Eye (tissue), 1 donor: ENCODE measurements around the gene FKBP11.
A peak's percentile ranks its signal among the peaks of the same experiment; 100 is the strongest.
"Not testable (repeated sequence)": the region's sequence is repeated elsewhere in the genome, so short reads cannot be mapped to it uniquely, and the experiment has no call there.

ENCODE experiments used
- DNase-seq: peaks from one replicate; pipeline ENCODE4 v3.0.0-alpha.2; 2015

The FKBP11 gene

GRCh38 chr12:48954841-48955501 is 29.7 kb upstream of the FKBP11 start:
- no peak for DNase-seq

- no peak for DNase-seq
Observed at GRCh38 chr12:48954061-48954460, 28.8 kb upstream of the FKBP11 start.

GRCh38 chr12:48952691-48953090 is 27.4 kb upstream of the FKBP11 start:
- no peak for DNase-seq

DNA sequence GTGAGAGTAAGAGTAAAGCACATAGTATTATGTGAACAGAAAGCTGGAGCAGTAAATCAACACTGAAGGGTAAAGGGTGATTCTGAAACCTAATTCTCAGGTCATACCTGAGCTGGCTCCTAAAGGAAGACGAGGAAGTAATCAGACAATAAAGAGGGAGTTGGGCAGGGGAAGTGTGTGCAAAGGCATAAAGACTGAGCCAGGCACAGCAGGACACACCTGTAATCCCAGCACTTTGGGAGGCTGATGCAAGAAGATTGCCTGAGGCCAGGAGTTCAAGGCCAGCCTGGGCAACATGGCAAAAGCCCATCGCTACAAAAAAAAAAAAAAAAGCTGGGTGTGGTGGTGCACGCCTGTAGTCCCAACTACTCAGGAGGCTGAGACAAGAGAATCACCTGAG is 22.4 kb upstream of the FKBP11 start:
- DNase-seq, result no peak

DNA sequence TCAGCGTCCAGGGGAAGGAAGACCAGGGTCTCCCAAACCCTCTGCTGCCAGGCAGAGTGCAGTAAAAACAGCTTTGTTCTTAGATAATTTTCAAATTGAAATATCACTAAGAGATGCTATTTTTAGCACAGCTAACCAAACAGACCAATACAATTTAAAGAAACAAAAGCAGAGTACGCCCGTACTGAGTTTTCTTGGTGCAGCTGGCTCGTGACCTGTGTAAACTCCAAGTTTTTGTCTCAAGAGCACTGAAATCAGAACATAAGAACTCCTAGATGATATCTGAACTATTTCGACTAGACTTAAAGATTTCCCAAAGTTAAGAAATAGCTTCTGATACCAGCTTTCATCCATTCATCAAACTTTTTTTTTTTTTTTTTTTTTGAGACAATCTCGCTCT is 21.7 kb upstream of the FKBP11 start:
- no peak for DNase-seq

DNA sequence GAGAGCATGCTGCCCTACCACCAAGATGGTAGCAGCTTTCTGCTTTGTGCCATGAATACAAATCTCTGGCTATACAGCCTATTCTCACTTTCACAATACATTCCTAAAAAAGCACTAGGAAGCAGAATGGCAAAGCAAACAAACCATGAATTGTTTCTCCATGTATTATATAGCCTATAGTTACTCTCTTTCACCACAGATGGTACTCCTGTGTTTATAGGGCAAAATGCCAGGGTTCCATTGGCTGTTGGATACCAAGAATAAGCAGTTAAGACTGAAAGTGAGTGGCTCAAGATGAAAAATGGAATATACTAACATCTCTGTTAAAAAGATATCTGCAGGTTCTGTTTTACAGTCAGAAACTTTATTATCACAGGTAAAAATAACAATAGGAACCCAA is 20.9 kb upstream of the FKBP11 start:
- no peak for DNase-seq

DNA sequence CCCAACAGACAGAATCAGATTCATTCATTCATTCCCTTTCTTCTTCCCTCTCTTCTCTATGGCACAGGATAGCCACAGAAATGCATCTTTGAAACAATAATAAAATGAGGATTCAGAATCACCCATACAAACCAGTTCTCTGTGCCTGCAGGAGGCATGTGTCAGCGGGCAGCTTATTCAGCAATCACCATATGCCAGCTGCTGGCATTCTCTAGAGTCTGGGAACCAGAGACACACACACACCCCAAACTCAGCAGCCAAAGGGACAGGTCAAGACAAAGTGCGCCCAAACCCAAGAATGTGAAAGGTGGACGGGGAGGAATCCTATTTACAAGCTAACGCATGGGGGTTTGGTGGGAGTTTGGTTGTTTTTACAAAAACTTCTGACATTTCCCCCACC is 17.9 kb upstream of the FKBP11 start:
- DNase-seq, result no peak

DNA sequence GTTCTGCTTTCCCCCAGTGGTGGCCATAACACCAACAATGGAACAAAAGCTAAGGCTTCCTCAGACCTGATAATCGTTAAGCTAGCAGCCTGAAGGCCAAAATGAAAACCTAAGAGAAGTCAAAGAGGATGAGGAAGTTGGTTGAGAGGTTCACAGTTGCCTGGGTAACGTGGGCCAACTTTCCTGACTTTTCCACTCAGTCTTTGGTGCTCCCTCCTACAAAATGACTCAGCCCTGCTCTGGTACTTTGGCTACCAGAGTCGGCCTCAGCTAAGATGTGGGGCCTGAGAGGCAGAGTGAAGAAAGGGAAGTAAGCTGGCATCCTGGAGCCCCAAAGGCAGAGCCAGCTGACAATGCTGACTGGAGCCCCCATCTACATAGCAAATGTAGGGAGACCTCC is 14.9 kb upstream of the FKBP11 start:
- no peak for DNase-seq

GRCh38 chr12:48938805-48939204 is 13.5 kb upstream of the FKBP11 start:
- no peak for DNase-seq

GRCh38 chr12:48937170-48937569 is 11.9 kb upstream of the FKBP11 start:
- no peak for DNase-seq

- DNase-seq, result peak; percentile 90
Observed at GRCh38 chr12:48936379-48936979, 11.2 kb upstream of the FKBP11 start.

GRCh38 chr12:48934312-48934706 is 9.0 kb upstream of the FKBP11 start:
- DNase-seq, result no peak

- no peak for DNase-seq
Observed at GRCh38 chr12:48933664-48934311, 8.5 kb upstream of the FKBP11 start.

GRCh38 chr12:48932878-48933277 is 7.6 kb upstream of the FKBP11 start:
- no peak for DNase-seq

DNA sequence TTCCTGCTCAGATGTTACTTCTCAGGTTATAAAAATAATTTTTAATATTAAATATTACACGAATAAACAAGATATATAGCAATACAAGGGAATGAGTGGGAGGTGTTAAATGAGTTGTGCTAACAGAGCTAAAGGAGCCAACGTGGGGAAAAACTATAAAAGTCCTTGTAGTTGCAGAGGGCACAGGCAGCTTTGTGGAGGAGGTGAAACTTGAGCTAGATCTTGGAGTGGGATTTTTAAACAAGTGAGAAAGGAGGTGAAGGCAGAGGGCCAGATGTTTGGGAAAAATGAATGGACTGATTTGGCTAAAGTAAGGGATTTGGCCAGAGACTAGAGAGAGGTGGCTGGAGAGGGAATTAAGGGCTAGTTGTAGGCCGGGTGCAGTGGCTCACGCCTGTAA is 5.2 kb upstream of the FKBP11 start:
- DNase-seq, result no peak

- no peak for DNase-seq
Observed at GRCh38 chr12:48929551-48929950, 4.3 kb upstream of the FKBP11 start.

- no peak for DNase-seq
Observed at GRCh38 chr12:48927261-48927660, 2.0 kb upstream of the FKBP11 start.

- peak; percentile 72 for DNase-seq
Observed at GRCh38 chr12:48924617-48925303, 532 bp downstream of the FKBP11 start.

- DNase-seq, result no peak
Observed at GRCh38 chr12:48923117-48923516, 2.2 kb downstream of the FKBP11 start.

DNA sequence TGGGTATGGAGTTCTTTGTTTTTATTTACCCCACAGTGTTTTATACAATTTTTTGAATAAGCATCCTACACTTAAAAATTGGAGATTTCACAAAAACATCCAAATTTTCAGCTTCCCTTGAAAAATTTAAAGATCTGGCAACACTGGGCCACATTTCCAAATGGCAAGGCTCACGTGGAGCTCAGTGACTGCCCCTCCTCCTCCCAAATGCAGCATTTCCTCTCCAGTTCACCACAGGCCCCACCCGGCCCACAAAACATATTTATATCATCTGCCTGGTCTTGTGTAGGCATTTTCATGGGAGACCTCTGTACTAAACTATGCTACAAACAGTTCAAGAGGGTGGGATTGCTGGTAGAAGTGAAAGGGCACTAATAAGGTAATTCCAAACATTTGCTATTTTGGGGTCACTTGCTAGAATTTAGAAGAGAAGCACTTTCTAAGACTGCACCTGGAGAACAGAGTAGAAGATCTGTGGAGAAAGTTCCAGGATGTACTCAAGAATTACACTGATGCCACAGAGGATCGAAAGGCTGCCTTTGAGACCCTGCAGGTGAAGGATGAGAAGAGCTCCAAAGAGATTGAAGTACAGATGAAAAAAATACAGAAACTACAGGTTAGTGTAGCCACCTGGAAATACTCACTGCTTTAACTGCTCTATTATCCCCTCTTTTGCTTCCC is 7.3 kb downstream of the FKBP11 start:
- DNase-seq, result no peak

DNA sequence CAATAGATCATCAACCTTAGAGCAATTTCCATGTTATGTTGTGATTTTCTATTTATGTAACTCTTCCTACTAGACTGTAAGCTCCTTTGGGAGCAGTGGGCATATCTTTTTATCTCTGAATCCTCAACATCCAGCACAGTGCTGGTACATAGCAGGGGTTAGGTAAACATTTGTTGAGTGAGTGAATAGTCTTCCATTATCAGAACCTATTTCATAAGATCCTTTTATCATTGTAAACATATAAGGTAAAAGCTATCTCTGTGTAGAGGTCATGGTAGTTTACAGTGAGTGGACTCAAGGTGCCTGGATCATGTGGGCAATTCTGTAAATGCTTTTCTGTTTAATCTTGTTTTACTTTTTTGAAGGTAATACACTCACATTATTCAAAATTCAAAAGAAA is 15.1 kb downstream of the FKBP11 start:
- no peak for DNase-seq

DNA sequence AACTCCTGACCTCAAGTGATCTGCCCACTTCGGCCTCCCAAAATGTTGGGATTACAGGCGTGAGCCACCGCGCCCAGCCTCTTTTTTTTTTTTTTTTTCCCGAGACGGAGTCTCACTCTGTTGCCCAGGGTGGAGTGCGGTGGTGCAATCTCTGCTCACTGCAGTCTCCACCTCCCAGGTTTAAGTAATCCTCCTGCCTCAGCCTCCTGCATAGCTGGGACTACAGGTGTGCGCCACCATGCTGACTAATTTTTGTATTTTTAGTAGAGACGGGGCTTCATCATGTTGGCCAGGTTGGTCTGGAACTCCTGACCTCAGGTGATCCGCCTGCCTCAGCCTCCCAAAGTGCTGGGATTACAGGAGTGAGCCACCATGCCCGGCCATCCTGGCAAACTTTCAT is 15.6 kb downstream of the FKBP11 start:
- not testable (repeated sequence) for DNase-seq

DNA sequence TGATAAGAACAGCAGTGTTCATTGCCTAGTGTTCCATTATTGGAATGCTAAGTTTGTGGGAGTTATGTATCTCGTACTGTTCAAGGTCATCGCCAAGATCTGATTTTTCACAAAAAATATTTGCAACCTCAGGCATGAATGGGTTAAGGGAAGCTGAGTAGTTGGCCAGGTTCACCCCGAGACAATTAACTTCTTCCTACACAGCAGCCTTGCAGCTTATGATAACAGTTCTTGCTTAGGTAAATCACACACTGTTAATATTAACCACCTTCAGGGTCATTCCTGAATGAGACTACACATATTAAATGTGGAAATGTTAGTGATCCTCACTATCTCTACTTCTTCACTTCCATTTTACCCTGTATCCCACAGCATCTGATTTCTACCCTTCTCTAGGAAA is 18.0 kb downstream of the FKBP11 start:
- DNase-seq, result no peak
